Right cardiac atrium (tissue), 5 donors: ENCODE results near the gene ERC2. TPM values are rescaled to one million over a fixed set of nuclear protein-coding genes. Genes with fewer than 3 reads are reported as not detected.

Experiments
- ATAC-seq, 2 donors: fragments of 200-7000 bp; cut with Tn5 transposase; one replicate each; pipeline versions ENCODE4 v1.8.0 to v1.9.1; 2020; ENCODE audit warnings: moderate library complexity in 2 of 2, mild to moderate bottlenecking in 1 of 2
- DNase-seq, 3 donors: peaks; one replicate each; pipeline ENCODE4 v3.0.0-alpha.2; 2020
- H3K27ac ChIP-seq: one replicate; pipeline ENCODE4 v1.5.1; 2013; ENCODE audit warnings: mild to moderate bottlenecking, low read length, control low read depth, moderate library complexity
- H3K27me3 ChIP-seq: one replicate; pipeline ENCODE4 v1.6.1; 2013; ENCODE audit not compliant: control insufficient read depth, insufficient read depth
- H3K4me1 ChIP-seq: one replicate; pipeline ENCODE4 v1.6.1; 2013; ENCODE audit warnings: low read length; ENCODE audit not compliant: control insufficient read depth, insufficient read depth
- H3K4me3 ChIP-seq: one replicate; pipeline ENCODE4 v1.5.1; 2013; ENCODE audit warnings: low read length, control low read depth
- H3K9me3 ChIP-seq: one replicate; pipeline ENCODE4 v1.6.1; 2013; ENCODE audit warnings: low read length; ENCODE audit not compliant: control insufficient read depth
- WGBS: extraction: QIAGEN DNeasy Blood & Tissue Kit; methylation state at CpG from one replicate; pipeline ENCODE4 v1.1.7; 2013; 5-methylcytosine and 5-hydroxymethylcytosine counted together
- intact Hi-C, 4 donors: fragments of 100-400 bp; cut with DNase I; formaldehyde crosslinking; loops; one replicate each; pipeline versions ENCODE4 v1.11.0 to v1.14.0; 2022 to 2023
- polyA plus RNA-seq: library from polyadenylated mRNA; stranded (reverse); fragments of 200-250 nt; gene quantifications from one replicate; pipeline ENCODE4 v1.2.3, GENCODE V29; 2013
- total RNA-seq, 4 donors: library from RNA; stranded (reverse); fragmentation: NEBNext Ultra II Directional; extraction: Animal tissue kit (Norgen Biotek cat#: 25700); gene quantifications; one replicate each; pipeline ENCODE4 v1.2.1, GENCODE V29; 2021
- donor health status: healthy with polysubstance abuse.
- donor health status: DM: no; HTN: yes; CAD: no.
- donor health status: DM: no; HTN: no; CAD: no.
- donor health status: DM: no; HTN: yes; CAD: no; lungs with severe emphysema.
- donor health status: DM: yes; HTN: yes; CAD: no.

Gene ERC2
- total and polyA plus RNA-seq, 5 donors = 1.5 to 9.2 (median 3.8) TPM

DNA sequence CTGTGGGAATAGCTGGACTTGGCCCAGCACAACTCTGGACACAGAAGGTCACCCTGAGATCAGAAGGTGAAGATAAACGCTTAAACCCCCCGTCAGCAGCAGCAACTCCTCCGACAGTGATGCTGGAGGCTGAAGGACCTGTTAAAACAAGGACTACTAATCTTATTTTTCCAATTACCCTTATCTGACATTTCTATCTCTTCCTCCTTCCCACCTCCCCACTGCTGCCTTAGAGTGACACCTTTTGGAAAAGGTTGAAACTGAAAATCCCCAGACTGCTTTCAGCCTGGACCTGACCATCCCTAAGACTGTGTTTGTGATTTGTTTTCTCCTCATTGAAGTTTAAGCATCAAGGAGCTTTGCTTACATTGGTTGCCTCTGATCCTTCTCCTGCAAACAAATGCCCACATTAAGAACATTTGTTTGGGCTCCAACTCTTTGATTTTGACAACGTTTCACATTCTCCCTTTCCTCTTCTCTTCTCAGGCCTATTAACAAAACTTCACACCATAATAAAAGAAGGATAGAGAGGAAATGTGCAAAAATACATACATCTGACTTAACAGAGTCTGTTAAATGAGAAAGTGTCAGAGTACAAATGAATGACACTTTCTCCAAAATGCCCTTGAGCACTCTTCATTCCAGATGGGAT is 570.6 kb downstream of the ERC2 start:
- no peaks in the 10 kb centered on the region for H3K9me3 ChIP-seq
- WGBS = 65% methylated on average over 4 of the region's 4 CpGs
- intact Hi-C loops = loop anchor here in 1 of 4 donors (10.0 kb wide), 1 partner anchor 1823 kb away; no protein-coding TSS in a partner anchor
- H3K27ac ChIP-seq = no peak overlapping the region
- H3K4me1 ChIP-seq = no peaks in the 10 kb centered on the region
- no peak overlapping the region for H3K4me3 ChIP-seq
- ATAC-seq = no peak
- DNase-seq = no peak
- peaks cover 2% of the 10 kb centered on the region for H3K27me3 ChIP-seq

- Histone ChIP-seq H3K9me3 (no peaks in the 10 kb centered on the region), H3K4me1 (no peaks in the 10 kb centered on the region), H3K4me3 (no peak overlapping the region), H3K27me3 (peaks cover 2% of the 10 kb centered on the region), H3K27ac (no peak overlapping the region)
- ATAC-seq = no peak
- intact Hi-C loops = loop anchor here in 1 of 4 donors (10.0 kb wide), 1 partner anchor 1821 kb away; no protein-coding TSS in a partner anchor
- DNase-seq = no peak
- WGBS = 74% methylated on average over 5 of the region's 5 CpGs
Measured at GRCh38 chr3:55895897-55896566, 572.2 kb downstream of the ERC2 start.

DNA sequence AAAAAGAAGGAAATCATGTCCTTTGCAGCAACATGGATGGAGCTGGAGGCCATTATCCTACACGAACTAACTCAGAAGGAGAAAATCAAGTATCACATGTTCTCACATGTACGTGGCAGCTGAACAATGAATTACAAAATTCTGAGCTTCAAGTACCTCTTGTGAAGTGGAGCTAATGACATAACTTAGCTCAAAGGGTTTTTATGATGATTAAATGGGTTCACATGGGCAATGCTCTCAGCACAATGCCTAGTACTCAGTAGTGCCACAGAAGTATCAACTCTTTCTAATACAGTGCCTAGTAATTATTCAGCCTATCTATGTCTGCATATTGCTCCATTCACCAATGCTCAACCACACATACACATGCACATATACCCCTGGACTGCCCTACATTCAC is 573.7 kb downstream of the ERC2 start:
- H3K4me1 ChIP-seq = no peaks in the 10 kb centered on the region
- peaks cover 2% of the 10 kb centered on the region for H3K27me3 ChIP-seq
- no peaks in the 10 kb centered on the region for H3K9me3 ChIP-seq
- ATAC-seq (no peak), DNase-seq (no peak)
- intact Hi-C loops = loop anchor here in 1 of 4 donors (10.0 kb wide), 1 partner anchor 1820 kb away; no protein-coding TSS in a partner anchor
- 78% methylated on average over 2 of the region's 2 CpGs for WGBS
- no peak overlapping the region for H3K27ac ChIP-seq
- no peak overlapping the region for H3K4me3 ChIP-seq

DNA sequence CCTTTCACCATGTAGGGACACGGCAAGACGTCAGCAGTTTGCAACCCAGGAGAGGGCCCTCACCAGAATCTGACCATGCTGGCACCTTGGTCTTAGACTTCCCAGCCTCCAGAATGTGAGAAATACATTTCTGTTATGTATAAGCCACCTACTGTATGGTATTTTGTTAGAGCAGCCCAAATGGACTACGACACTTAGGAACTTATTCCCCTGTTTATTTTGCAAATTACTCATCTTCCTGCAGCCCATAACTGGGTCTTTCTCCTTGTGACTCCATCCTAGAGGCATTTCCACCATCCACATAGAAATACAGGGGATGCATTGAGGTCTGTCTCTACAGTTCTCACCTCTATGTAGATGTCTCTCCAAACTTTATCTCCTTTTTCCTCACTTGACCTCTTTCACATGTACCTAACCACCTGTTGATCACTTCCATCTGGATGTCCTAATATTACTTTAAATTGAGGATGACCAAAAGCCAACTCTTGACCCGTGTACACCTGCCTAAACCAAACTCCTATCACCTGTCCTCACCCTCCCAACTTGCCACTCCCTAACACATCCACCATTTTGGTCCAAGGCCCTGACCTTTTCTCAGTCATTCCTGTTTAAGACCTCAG is 575.1 kb downstream of the ERC2 start:
- Histone ChIP-seq H3K4me3 (no peak overlapping the region), H3K27ac (no peak overlapping the region), H3K9me3 (no peaks in the 10 kb centered on the region), H3K27me3 (peaks cover 2% of the 10 kb centered on the region), H3K4me1 (no peaks in the 10 kb centered on the region)
- intact Hi-C loops = loop anchor here in 1 of 4 donors (10.0 kb wide), 1 partner anchor 1818 kb away; no protein-coding TSS in a partner anchor
- no peak for ATAC-seq
- no peak for DNase-seq
- 63% methylated on average over 4 of the region's 4 CpGs for WGBS

DNA sequence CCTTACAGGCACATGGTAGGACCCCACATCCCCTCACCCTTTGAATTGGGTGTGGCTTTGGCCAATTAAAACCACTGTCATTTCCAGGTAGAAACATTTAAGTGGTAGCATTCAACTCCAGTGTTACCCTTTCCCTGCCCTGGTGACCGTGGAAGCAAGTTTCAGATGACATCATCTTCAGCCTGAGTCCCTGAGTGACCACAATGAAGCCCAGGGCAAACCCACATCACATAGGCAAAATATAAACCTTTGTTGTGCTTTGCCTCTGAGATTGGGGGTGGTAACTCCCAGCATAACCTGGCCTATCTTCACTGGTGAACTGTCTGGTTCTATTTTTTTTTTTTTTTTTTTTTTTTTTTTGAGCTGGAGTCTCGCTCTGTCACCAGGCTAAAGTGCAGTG is 577.2 kb downstream of the ERC2 start:
- H3K4me3 ChIP-seq = no peak overlapping the region
- no peaks in the 10 kb centered on the region for H3K4me1 ChIP-seq
- whole genome bisulfite sequencing = 74% methylated on average over 2 of the region's 2 CpGs
- H3K27ac ChIP-seq = no peak overlapping the region
- no peaks in the 10 kb centered on the region for H3K9me3 ChIP-seq
- ATAC-seq (no peak), DNase-seq (no peak)
- peaks cover 2% of the 10 kb centered on the region for H3K27me3 ChIP-seq
- intact Hi-C loops = loop anchor here in 1 of 4 donors (10.0 kb wide), 1 partner anchor 1816 kb away; no protein-coding TSS in a partner anchor

DNA sequence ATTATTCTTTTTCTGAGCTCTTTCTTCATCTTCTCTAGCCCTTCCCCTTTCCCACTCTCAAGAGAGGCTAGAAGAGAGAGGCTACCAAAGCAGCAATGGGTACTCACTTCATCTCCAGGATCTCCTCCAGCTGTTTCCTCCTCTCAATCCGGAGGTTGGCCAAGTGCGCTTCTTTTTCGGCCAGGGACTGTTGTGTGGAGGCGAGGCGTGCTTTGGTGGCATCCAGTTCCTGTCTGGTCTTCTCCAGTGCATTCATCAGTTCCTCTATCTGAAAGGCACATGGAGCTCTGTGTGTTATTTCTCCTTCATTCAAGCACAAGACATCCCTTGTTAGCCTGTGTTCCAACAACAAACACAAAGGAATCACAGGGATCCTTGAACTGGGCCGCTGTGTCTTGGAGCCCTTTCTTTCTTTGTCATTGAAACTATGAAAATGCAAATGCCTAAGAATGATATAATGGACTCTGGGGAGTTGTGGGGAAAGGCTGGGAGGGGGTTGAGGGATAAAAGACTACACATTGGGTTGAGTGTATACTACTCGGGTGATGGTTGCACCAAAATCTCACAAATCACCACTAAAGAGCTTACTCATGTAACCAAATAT is 579.9 kb downstream of the ERC2 start:
- DNase-seq (peak in 1 of 3 donors; percentile 51), ATAC-seq (no peak)
- Histone ChIP-seq H3K9me3 (no peaks in the 10 kb centered on the region), H3K4me3 (no peak overlapping the region), H3K27me3 (peaks cover under 1% of the 10 kb centered on the region), H3K27ac (no peak overlapping the region), H3K4me1 (no peaks in the 10 kb centered on the region)
- WGBS = 73% methylated on average over 7 of the region's 7 CpGs
- intact Hi-C loops = no loop called here

- intact Hi-C loops = no loop called here
- WGBS = 39% methylated on average over 1 of the region's 1 CpG
- ATAC-seq = no peak
- Histone ChIP-seq H3K27ac (no peak overlapping the region), H3K4me1 (no peaks in the 10 kb centered on the region), H3K27me3 (no peaks in the 10 kb centered on the region), H3K4me3 (no peak overlapping the region), H3K9me3 (no peaks in the 10 kb centered on the region)
- no peak for DNase-seq
Measured at GRCh38 chr3:55885721-55886120, 582.5 kb downstream of the ERC2 start.

GRCh38 chr3:55884491-55885285 is 583.6 kb downstream of the ERC2 start:
- DNase-seq (no peak), ATAC-seq (no peak)
- no peak overlapping the region for H3K27ac ChIP-seq
- no peak overlapping the region for H3K4me3 ChIP-seq
- intact Hi-C loops = no loop called here
- WGBS = 38% methylated on average over 2 of the region's 2 CpGs
- no peaks in the 10 kb centered on the region for H3K9me3 ChIP-seq
- no peaks in the 10 kb centered on the region for H3K27me3 ChIP-seq
- H3K4me1 ChIP-seq = no peaks in the 10 kb centered on the region

- Histone ChIP-seq H3K4me1 (no peaks in the 10 kb centered on the region), H3K27ac (no peak overlapping the region), H3K27me3 (no peaks in the 10 kb centered on the region), H3K4me3 (no peak overlapping the region), H3K9me3 (no peaks in the 10 kb centered on the region)
- WGBS = 84% methylated on average over 1 of the region's 1 CpG
- ATAC-seq (no peak), DNase-seq (no peak)
- intact Hi-C loops = no loop called here
Measured at GRCh38 chr3:55884066-55884465, 584.2 kb downstream of the ERC2 start.

DNA sequence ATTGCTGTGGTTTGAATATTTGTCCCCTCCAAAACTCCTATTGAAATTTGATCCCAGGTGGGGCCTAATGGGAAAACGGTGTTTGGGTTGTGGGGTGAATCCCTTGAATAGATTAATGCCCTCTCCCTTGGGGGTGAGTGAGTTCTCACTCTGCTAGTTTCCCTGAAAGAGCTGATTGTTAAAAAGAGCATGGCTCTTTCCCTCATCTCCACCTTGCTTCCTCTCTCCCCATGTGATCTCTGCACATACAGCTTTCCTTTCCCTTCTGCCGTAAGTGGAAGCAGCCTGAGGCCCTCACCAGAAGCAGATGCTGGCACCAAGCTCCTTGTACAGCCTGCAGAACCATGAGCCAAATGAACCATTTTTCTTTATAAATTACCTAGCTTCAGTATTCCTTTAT is 586.3 kb downstream of the ERC2 start:
- DNase-seq = no peak
- WGBS = 30% methylated on average over 2 of the region's 2 CpGs
- H3K27me3 ChIP-seq = no peaks in the 10 kb centered on the region
- no peaks in the 10 kb centered on the region for H3K9me3 ChIP-seq
- intact Hi-C loops = no loop called here
- no peak overlapping the region for H3K4me3 ChIP-seq
- no peaks in the 10 kb centered on the region for H3K4me1 ChIP-seq
- H3K27ac ChIP-seq = no peak overlapping the region
- ATAC-seq = no peak
